Endothelial cell of umbilical vein (primary cell): ENCODE results near the gene ARHGEF37. TPM values are rescaled to one million over a fixed set of nuclear protein-coding genes. Genes with fewer than 3 reads are reported as not detected.

Experiments used
- BruUV-seq: library from RNA; stranded (reverse); fragments of 400-500 nt; replicated peaks from 2 replicates; lab custom pipeline; 2021; lab: Mats Ljungman, UMichigan
- CTCF ChIA-PET: fragments of 300-600, 350-600 bp; sonication (Branson Sonifier 250); formaldehyde crosslinking; loops from one replicate; lab custom pipeline; 2021; ENCODE audit warnings: antibody characterized with exemption, inconsistent platforms; lab: Charles Lee
- POLR2A ChIA-PET: fragments of 300-600, 350-600 bp; sonication (Branson Sonifier 250); formaldehyde crosslinking; loops from one replicate; lab custom pipeline; 2021; ENCODE audit warnings: antibody characterized with exemption, inconsistent platforms; lab: Charles Lee
- DNase-seq: peaks from one replicate; pipeline ENCODE4 v3.0.0-alpha.2; 2011; ENCODE audit warnings: low read depth, low spot score
- FAIRE-seq: peaks from 2 replicates; lab custom pipeline; 2011; peaks lifted over from hg19 to GRCh38; lab: Jason Lieb, UNC
- H2AFZ ChIP-seq: 2 replicates; pipeline ENCODE4 v1.6.0; 2012; ENCODE audit warnings: low read depth, low read length, control low read depth, inconsistent platforms
- H3K27ac ChIP-seq: 2 replicates; pipeline ENCODE4 v1.5.1; 2011; ENCODE audit warnings: low read depth, mild to moderate bottlenecking, control low read depth, low read length, moderate library complexity; ENCODE audit not compliant: insufficient read depth
- H3K27me3 ChIP-seq, 2 experiments: 2 replicates each; pipeline versions ENCODE4 v1.6.0 to v1.6.1; 2011; ENCODE audit warnings: low read length in 2 of 2, mixed read lengths in 1 of 2; ENCODE audit not compliant: control insufficient read depth in 2 of 2, insufficient read depth in 2 of 2
- H3K36me3 ChIP-seq, 2 experiments: 2 replicates in 1 of 2; 3 replicates in 1 of 2; pipeline ENCODE4 v1.5.1; 2011; ENCODE audit warnings: low read length in 2 of 2, mild to moderate bottlenecking in 1 of 2, moderate library complexity in 1 of 2; ENCODE audit not compliant: control insufficient read depth in 2 of 2, insufficient read depth in 2 of 2; ENCODE audit errors: extremely low read depth in 1 of 2
- H3K4me1 ChIP-seq: 3 replicates; pipeline ENCODE4 v1.5.1; 2011; ENCODE audit warnings: mild to moderate bottlenecking, low read length; ENCODE audit not compliant: control insufficient read depth, insufficient read depth; ENCODE audit errors: extremely low read depth
- H3K4me2 ChIP-seq: 2 replicates; pipeline ENCODE4 v1.6.1; 2011; ENCODE audit warnings: low read length, control low read depth, mixed read lengths; ENCODE audit not compliant: insufficient read depth
- H3K4me3 ChIP-seq, 3 experiments: fragments of 200-600 bp in 1 of 3; sonication (generic), shearing (Covaris generic) in 1 of 3; replicated peaks in 1 of 3; 2 replicates each; pipeline ENCODE4 v1.5.1; 2011 to 2016; ENCODE audit warnings: control low read depth in 3 of 3, low read length in 3 of 3, mild to moderate bottlenecking in 2 of 3, inconsistent platforms in 1 of 3, low read depth in 1 of 3, moderate library complexity in 1 of 3; ENCODE audit not compliant: insufficient read depth in 1 of 3
- H3K79me2 ChIP-seq: 2 replicates; pipeline ENCODE4 v1.6.0; 2012; ENCODE audit warnings: low read length, inconsistent platforms; ENCODE audit not compliant: control insufficient read depth, insufficient read depth
- H3K9ac ChIP-seq: replicated peaks from 2 replicates; pipeline ENCODE3; 2011; ENCODE audit warnings: low read length, control low read depth; ENCODE audit not compliant: insufficient read depth; ENCODE audit errors: extremely low read depth
- H3K9me1 ChIP-seq: replicated peaks from 3 replicates; pipeline ENCODE4 v1.6.0; 2011; ENCODE audit warnings: mild to moderate bottlenecking, low read length; ENCODE audit not compliant: control insufficient read depth, insufficient read depth; ENCODE audit errors: extremely low read depth
- H3K9me3 ChIP-seq: replicated peaks from 2 replicates; pipeline ENCODE4 v1.5.1; 2012; ENCODE audit warnings: low read length, inconsistent platforms; ENCODE audit not compliant: control insufficient read depth, insufficient read depth
- H4K20me1 ChIP-seq: replicated peaks from 2 replicates; pipeline ENCODE3; 2011; ENCODE audit warnings: mild to moderate bottlenecking, low read length; ENCODE audit not compliant: control insufficient read depth, insufficient read depth; ENCODE audit errors: extremely low read depth
- CTCF ChIP-seq, 2 donors: IDR thresholded peaks; 1 replicate in 1 of 2; 2 replicates in 1 of 2; pipeline ENCODE4 v1.5.1; 2011; ENCODE audit warnings: low read length in 2 of 2, mild to moderate bottlenecking in 2 of 2, moderate library complexity in 2 of 2, control low read depth in 1 of 2, inconsistent platforms in 1 of 2, low read depth in 1 of 2; ENCODE audit not compliant: insufficient read depth in 1 of 2; ENCODE audit errors: extremely low read depth in 1 of 2
- EZH2 ChIP-seq: IDR thresholded peaks from 2 replicates; pipeline ENCODE4 v1.6.1; 2012; ENCODE audit warnings: borderline replicate concordance, low read depth, mild to moderate bottlenecking, moderate library complexity, low read length, inconsistent platforms; ENCODE audit not compliant: severe bottlenecking
- FOS ChIP-seq: IDR thresholded peaks from 2 replicates; pipeline ENCODE4 v1.6.1; 2011; ENCODE audit warnings: mild to moderate bottlenecking, low read length, moderate library complexity, borderline replicate concordance; ENCODE audit not compliant: insufficient read depth
- GATA2 ChIP-seq: IDR thresholded peaks from 2 replicates; pipeline ENCODE4 v1.7.0; 2011; ENCODE audit warnings: low read depth, mild to moderate bottlenecking, moderate library complexity, mixed read lengths, low read length; ENCODE audit not compliant: insufficient read length, insufficient read depth
- JUN ChIP-seq: IDR thresholded peaks from 2 replicates; pipeline ENCODE4 v1.6.1; 2011; ENCODE audit warnings: borderline replicate concordance, low read depth; ENCODE audit not compliant: insufficient read length, insufficient read depth
- MYC ChIP-seq: IDR thresholded peaks from one replicate; pipeline ENCODE4 v1.6.1; 2011; ENCODE audit warnings: mild to moderate bottlenecking, low read depth, low read length
- POLR2A ChIP-seq: IDR thresholded peaks from 2 replicates; pipeline ENCODE4 v1.6.1; 2012; ENCODE audit warnings: low read depth, mild to moderate bottlenecking, control low read depth, low read length
- POLR2AphosphoS5 ChIP-seq: IDR thresholded peaks from 2 replicates; pipeline ENCODE4 v1.6.1; 2012; ENCODE audit warnings: low read depth, mild to moderate bottlenecking, control low read depth, low read length, moderate library complexity; ENCODE audit not compliant: insufficient read depth
- dilution Hi-C: fragments of 300-500 bp; cut with MboI; formaldehyde crosslinking; loops from one replicate; pipeline ENCODE4 v1.15.0; 2019; ENCODE audit warnings: low sequenced_read_pairs; ENCODE audit not compliant: extremely low pct_ligation_motif_present
- intact Hi-C: fragments of 100-400 bp; cut with micrococcal nuclease; formaldehyde crosslinking; loops from one replicate; pipeline ENCODE4 v1.10.0; 2022
- polyA plus RNA-seq, 4 experiments: library from polyadenylated mRNA; depleted of rRNA in 3 of 4; stranded (reverse) in 3 of 4; unstranded in 1 of 4; fragments of >200 nt; gene quantifications; 2 replicates each; pipeline versions ENCODE4 v1.2.1 to v1.2.3, GENCODE V29; 2011 to 2012; ENCODE audit warnings: missing spikeins in 1 of 4
- total RNA-seq: library from RNA; stranded (reverse); gene quantifications from 2 replicates; pipeline ENCODE4 v1.2.3, GENCODE V29; 2021
- TF ChIP-seq, protein P1 (sequence below): IDR thresholded peaks from 2 replicates; pipeline ENCODE4 v1.6.1; 2011; ENCODE audit not compliant: insufficient read depth, insufficient read length

ARHGEF37 gene
- total and polyA plus RNA-seq, 2 donors (not counting 3 experiments of a cell fraction or from before 2014, with no cell fraction given) = 4.9 to 7.0 TPM

GRCh38 chr5:149638546-149639241 lies 57.4 kb downstream of the ARHGEF37 start:
- ChIA-PET CTCF (interaction anchor here (0.9 to 7.2 kb wide), 6 partner anchors 27 to 352 kb away, joined by 3 to 278 read pairs (median 26); no protein-coding TSS in a partner anchor), POLR2A (no interaction called here)
- Histone ChIP-seq H3K79me2 (no peaks in the 10 kb centered on the region), H3K9me3 (no peaks in the 10 kb centered on the region), H3K27me3 (peaks cover 0 to 2% of the 10 kb centered on the region in 2 experiments), H2AFZ (no peak overlapping the region), H3K9ac (no peak overlapping the region), H3K36me3 (no peaks in the 10 kb centered on the region), H3K9me1 (no peaks in the 10 kb centered on the region), H4K20me1 (no peaks in the 10 kb centered on the region), H3K4me1 (no peaks in the 10 kb centered on the region), H3K4me2 (no peak overlapping the region), H3K27ac (no peak overlapping the region), H3K4me3 (no peak overlapping the region)
- no TSS peak for BruUV-seq
- FAIRE-seq (no peak), DNase-seq (no peak)
- TF ChIP-seq POLR2A (no peak), EZH2 (no peak), FOS (no peak), POLR2AphosphoS5 (no peak), CTCF (IDR thresholded peaks at IDR 0.05; ENCODE audit: extremely low read depth in 1 of 2, insufficient read depth in 1 of 2, low read depth in 1 of 2, low read length in 2 of 2) (no peak), MYC (no peak), JUN (no peak), GATA2 (no peak)
- TF ChIP-seq, protein P1, sequence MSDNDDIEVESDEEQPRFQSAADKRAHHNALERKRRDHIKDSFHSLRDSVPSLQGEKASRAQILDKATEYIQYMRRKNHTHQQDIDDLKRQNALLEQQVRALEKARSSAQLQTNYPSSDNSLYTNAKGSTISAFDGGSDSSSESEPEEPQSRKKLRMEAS = no peak
- dilution Hi-C loops = loop anchor here (10.0 kb wide), 1 partner anchor 186 kb away; no protein-coding TSS in a partner anchor
- intact Hi-C loops = loop anchor here (5.0 kb wide), 1 partner anchor 579 kb away; no protein-coding TSS in a partner anchor
